Measurements from ENCODE around the gene S100A13.

GRCh38 chr1:153642161-153642560 lies 14.9 kb upstream of the S100A13 start:
- TF ChIP-seq GLIS3 (CRISPR knock-in tag; IDR thresholded peaks at IDR 0.05): no peak
- TF ChIP-seq SNAI2 (CRISPR knock-in tag; IDR thresholded peaks at IDR 0.05): no peak
- TF ChIP-seq ARNTL (CRISPR knock-in tag; IDR thresholded peaks at IDR 0.05; ENCODE audit: borderline replicate concordance, low read depth): no peak
- TF ChIP-seq ZC3H10 (CRISPR knock-in tag; IDR thresholded peaks at IDR 0.05): no peak
- TF ChIP-seq TSHZ2 (CRISPR knock-in tag; IDR thresholded peaks at IDR 0.05): no peak
- TF ChIP-seq ZNF8 (CRISPR knock-in tag; IDR thresholded peaks at IDR 0.05): no peak
